Cardiac fibroblast (primary cell): ENCODE data around the gene DARS1.

ENCODE experiments used
- DNase-seq, 2 donors: peaks; one replicate each; pipeline versions ENCODE4 v3.0.0 to v3.0.0-alpha.2; 2010; ENCODE audit warnings: low read depth in 2 of 2
- H3K4me3 ChIP-seq, 2 donors: replicated peaks in 1 of 2; 1 replicate in 1 of 2; 2 replicates in 1 of 2; pipeline ENCODE4 v1.5.1; 2011; ENCODE audit warnings: low read depth in 2 of 2, low read length in 2 of 2, mild to moderate bottlenecking in 2 of 2, moderate library complexity in 1 of 2
- CTCF ChIP-seq: IDR thresholded peaks from one replicate; pipeline ENCODE4 v1.5.1; 2011; ENCODE audit warnings: low read depth, mild to moderate bottlenecking, low read length, inconsistent platforms

The DARS1 gene

DNA sequence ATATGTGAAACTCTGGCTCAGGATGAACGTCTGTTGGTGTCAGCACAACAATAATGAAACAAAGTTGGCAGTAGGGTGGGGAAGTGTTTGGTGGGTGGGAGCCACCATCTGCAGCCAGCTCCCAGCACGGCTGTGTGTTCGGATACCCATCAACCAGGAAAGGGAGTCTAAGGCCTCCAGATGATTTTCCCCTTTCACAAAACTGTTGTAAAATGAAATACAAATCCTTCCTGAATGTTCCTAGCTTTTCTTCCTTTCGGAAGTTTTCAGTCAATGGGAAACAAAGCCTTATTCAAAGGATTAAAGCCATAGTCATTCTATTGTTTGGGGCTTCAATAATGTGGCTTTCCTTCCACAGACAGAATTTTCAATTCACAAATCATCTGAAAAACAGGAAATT, 14.5 kb upstream of the DARS1 start:
- no peak overlapping the region for H3K4me3 ChIP-seq
- no peak for DNase-seq
- TF ChIP-seq CTCF, result no peak

- no peak for TF ChIP-seq CTCF
- no peak overlapping the region for H3K4me3 ChIP-seq
- no peak for DNase-seq
These were observed 13.5 kb upstream of the DARS1 start for GRCh38 chr2:135998879-135999278.

GRCh38 chr2:135997380-135997779, 12.0 kb upstream of the DARS1 start:
- no peak for TF ChIP-seq CTCF
- DNase-seq, result no peak
- H3K4me3 ChIP-seq, result no peak overlapping the region

DNA sequence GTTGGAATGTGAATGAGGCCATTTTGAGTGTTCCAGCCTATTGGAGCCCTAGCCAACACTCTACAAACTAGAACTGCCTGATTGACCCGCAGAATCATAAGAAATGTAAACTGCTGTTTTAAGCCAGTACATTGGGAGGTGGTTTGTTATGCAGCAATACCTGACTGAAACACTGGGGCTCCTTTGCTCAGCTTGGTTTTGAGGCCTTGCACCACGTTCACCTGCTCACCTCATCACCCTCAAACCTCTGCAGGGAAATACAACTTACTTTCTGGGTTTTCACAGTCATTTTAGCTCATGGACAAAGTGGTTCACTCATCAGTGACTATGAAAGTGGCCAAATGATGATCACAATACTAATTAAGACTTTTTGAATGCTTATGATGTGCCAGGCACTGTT, 10.9 kb upstream of the DARS1 start:
- H3K4me3 ChIP-seq, result no peak overlapping the region
- DNase-seq, result no peak
- TF ChIP-seq CTCF, result no peak

- H3K4me3 ChIP-seq, result no peak overlapping the region
- DNase-seq, result no peak
- TF ChIP-seq CTCF, result no peak
These were observed 8.9 kb upstream of the DARS1 start for GRCh38 chr2:135994281-135994680.

GRCh38 chr2:135993421-135993820, 8.0 kb upstream of the DARS1 start:
- TF ChIP-seq CTCF, result no peak
- DNase-seq, result no peak
- H3K4me3 ChIP-seq, result no peak overlapping the region

- no peak for DNase-seq
- H3K4me3 ChIP-seq, result no peak overlapping the region
- no peak for TF ChIP-seq CTCF
These were observed 6.4 kb upstream of the DARS1 start for GRCh38 chr2:135991861-135992260.
